Esophagus muscularis mucosa (tissue), 4 donors: Measurements from ENCODE around the gene CIZ1. TPM values are rescaled to one million over a fixed set of nuclear protein-coding genes. Genes with fewer than 3 reads are reported as not detected.

ENCODE experiments used
- DNase-seq: peaks from one replicate; pipeline ENCODE4 v3.0.0-alpha.2; 2017; ENCODE audit errors: extremely low spot score
- H3K27ac ChIP-seq, 4 donors: fragments of 200-600 bp; sonication (generic); replicated peaks in 1 of 4; 1 replicate in 3 of 4; 2 replicates in 1 of 4; pipeline ENCODE4 v1.5.1; 2016 to 2019; ENCODE audit warnings: mild to moderate bottlenecking in 1 of 4
- H3K27me3 ChIP-seq, 4 donors: fragments of 200-600 bp; sonication (generic); one replicate each; pipeline versions ENCODE4 v1.5.1 to v1.6.0; 2016 to 2019
- H3K36me3 ChIP-seq, 4 donors: fragments of 200-600 bp; sonication (generic); one replicate each; pipeline ENCODE4 v1.5.1; 2016 to 2019
- H3K4me1 ChIP-seq, 4 donors: fragments of 200-600 bp; sonication (generic); one replicate each; pipeline ENCODE4 v1.5.1; 2016 to 2019
- H3K4me3 ChIP-seq, 4 donors: fragments of 200-600 bp; sonication (generic); 1 replicate in 2 of 4; 2 replicates in 2 of 4; pipeline ENCODE4 v1.5.1; 2016 to 2019; ENCODE audit warnings: mild to moderate bottlenecking in 4 of 4, moderate library complexity in 1 of 4
- H3K9me3 ChIP-seq, 4 donors: fragments of 200-600 bp; sonication (generic); 1 replicate in 3 of 4; 2 replicates in 1 of 4; pipeline ENCODE4 v1.5.1; 2016 to 2019
- CTCF ChIP-seq, 3 experiments: fragments of 200-600 bp in 2 of 3; fragments of 450-650 bp in 1 of 3; sonication (generic) in 2 of 3; IDR thresholded peaks; one replicate each; pipeline ENCODE4 v1.5.1; 2017 to 2019; ENCODE audit warnings: antibody characterized with exemption in 3 of 3, mild to moderate bottlenecking in 2 of 3, moderate library complexity in 1 of 3
- EP300 ChIP-seq: sonication (generic); formaldehyde crosslinking; IDR thresholded peaks from one replicate; pipeline ENCODE4 v1.6.1; 2017; ENCODE audit warnings: antibody characterized with exemption
- POLR2A ChIP-seq: fragments of 450-650 bp; IDR thresholded peaks from one replicate; pipeline ENCODE4 v1.6.1; 2017; ENCODE audit warnings: antibody characterized with exemption, moderate library complexity, mild to moderate bottlenecking, low read depth
- POLR2AphosphoS5 ChIP-seq, 2 donors: sonication (generic); formaldehyde crosslinking; IDR thresholded peaks; one replicate each; pipeline ENCODE4 v1.6.1; 2017; ENCODE audit warnings: antibody characterized with exemption in 2 of 2
- WGBS: methylation state at CpG from one replicate; pipeline ENCODE4 v1.1.5; 2018; 5-methylcytosine and 5-hydroxymethylcytosine counted together
- intact Hi-C: fragments of 100-400 bp; cut with DNase I; formaldehyde crosslinking; loops from one replicate; pipeline ENCODE4 v1.15.1; 2023
- total RNA-seq, 4 donors: library from RNA; depleted of rRNA; stranded (reverse); fragments of >200 nt; gene quantifications; one replicate each; pipeline versions ENCODE4 v1.1.0 to v1.2.1, GENCODE V29; 2016

Gene CIZ1
- total RNA-seq, 4 donors from 2014 or later, result 57.5 to 110 (median 73.2) TPM

- Histone ChIP-seq H3K4me1 (peaks cover 20 to 29% (median 22%) of the 10 kb centered on the region in 4 donors), H3K27ac (no peak overlapping the region), H3K27me3 (no peaks in the 10 kb centered on the region), H3K9me3 (no peaks in the 10 kb centered on the region), H3K36me3 (peaks cover 27 to 58% (median 53%) of the 10 kb centered on the region in 4 donors), H3K4me3 (no peak overlapping the region)
- intact Hi-C loops, result no loop called here
- DNase-seq, result no peak
- TF ChIP-seq POLR2A, result no peak
- no peak for TF ChIP-seq CTCF (IDR thresholded peaks at IDR 0.05)
- WGBS, result 78% methylated on average over 5 of the region's 6 CpGs
Observed at GRCh38 chr9:128163027-128163515, 28.3 kb downstream of the CIZ1 start.

- no peaks in the 10 kb centered on the region for H3K27me3 ChIP-seq
- peaks cover 20 to 29% (median 22%) of the 10 kb centered on the region in 4 donors for H3K4me1 ChIP-seq
- intact Hi-C loops, result no loop called here
- no peak overlapping the region for H3K4me3 ChIP-seq
- no peaks in the 10 kb centered on the region for H3K9me3 ChIP-seq
- no peak for DNase-seq
- TF ChIP-seq POLR2AphosphoS5 (IDR thresholded peaks at IDR 0.05) (no peak), POLR2A (no peak), CTCF (IDR thresholded peaks at IDR 0.05) (no peak), EP300 (no peak)
- H3K36me3 ChIP-seq, result peaks cover 21 to 52% (median 47%) of the 10 kb centered on the region in 4 donors
- WGBS, result 90% methylated on average over 9 of the region's 10 CpGs
- no peak overlapping the region for H3K27ac ChIP-seq
Observed at GRCh38 chr9:128162215-128163026, 29.0 kb downstream of the CIZ1 start.

GRCh38 chr9:128161215-128161902, 30.0 kb downstream of the CIZ1 start:
- H3K4me3 ChIP-seq, result no peak overlapping the region
- no peaks in the 10 kb centered on the region for H3K9me3 ChIP-seq
- 90% methylated on average over 13 of the region's 13 CpGs for WGBS
- no peaks in the 10 kb centered on the region for H3K27me3 ChIP-seq
- no peak overlapping the region for H3K27ac ChIP-seq
- no peak for DNase-seq
- H3K4me1 ChIP-seq, result peaks cover 20 to 29% (median 22%) of the 10 kb centered on the region in 4 donors
- TF ChIP-seq POLR2AphosphoS5 (IDR thresholded peaks at IDR 0.05), result no peak
- TF ChIP-seq EP300, result no peak
- no peak for TF ChIP-seq POLR2A
- no peak for TF ChIP-seq CTCF (IDR thresholded peaks at IDR 0.05)
- intact Hi-C loops, result no loop called here
- H3K36me3 ChIP-seq, result peaks cover 10 to 41% (median 36%) of the 10 kb centered on the region in 4 donors

- H3K36me3 ChIP-seq, result peaks cover 2 to 34% (median 28%) of the 10 kb centered on the region in 4 donors
- H3K27me3 ChIP-seq, result no peaks in the 10 kb centered on the region
- no peak for DNase-seq
- H3K9me3 ChIP-seq, result no peaks in the 10 kb centered on the region
- H3K27ac ChIP-seq, result peak overlapping the region; percentile 71 to 83 (median 77)
- 1% methylated on average over 12 of the region's 23 CpGs for WGBS
- TF ChIP-seq EP300 (no peak), CTCF (IDR thresholded peaks at IDR 0.05) (no peak), POLR2AphosphoS5 (IDR thresholded peaks at IDR 0.05) (no peak), POLR2A (no peak)
- intact Hi-C loops, result no loop called here
- H3K4me1 ChIP-seq, result peaks cover 20 to 29% (median 22%) of the 10 kb centered on the region in 4 donors
- peak overlapping the region; percentile 74 to 84 (median 77) for H3K4me3 ChIP-seq
Observed at GRCh38 chr9:128160603-128160987, 30.8 kb downstream of the CIZ1 start.
